ENCODE data around the gene CDK14.

DNA sequence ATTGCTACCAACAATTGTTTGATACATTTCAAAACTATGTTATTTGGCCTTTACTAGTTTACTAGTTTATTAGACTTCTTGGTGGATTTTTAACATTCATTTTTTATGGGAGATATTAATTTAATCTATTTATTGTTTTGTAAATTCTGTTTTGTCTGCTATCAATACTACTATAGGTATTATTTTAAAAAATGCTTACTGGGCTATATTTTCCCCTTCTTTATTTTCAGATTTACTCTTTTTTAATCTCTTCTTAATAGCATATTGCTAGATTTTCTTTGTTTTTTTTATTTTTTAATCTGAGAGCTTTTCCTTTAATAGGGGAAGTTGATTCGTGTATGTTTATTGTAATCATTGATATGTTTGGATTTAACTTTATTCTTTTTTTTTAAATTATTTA lies 147.5 kb downstream of the CDK14 start:
- TF ChIP-seq, protein P1, sequence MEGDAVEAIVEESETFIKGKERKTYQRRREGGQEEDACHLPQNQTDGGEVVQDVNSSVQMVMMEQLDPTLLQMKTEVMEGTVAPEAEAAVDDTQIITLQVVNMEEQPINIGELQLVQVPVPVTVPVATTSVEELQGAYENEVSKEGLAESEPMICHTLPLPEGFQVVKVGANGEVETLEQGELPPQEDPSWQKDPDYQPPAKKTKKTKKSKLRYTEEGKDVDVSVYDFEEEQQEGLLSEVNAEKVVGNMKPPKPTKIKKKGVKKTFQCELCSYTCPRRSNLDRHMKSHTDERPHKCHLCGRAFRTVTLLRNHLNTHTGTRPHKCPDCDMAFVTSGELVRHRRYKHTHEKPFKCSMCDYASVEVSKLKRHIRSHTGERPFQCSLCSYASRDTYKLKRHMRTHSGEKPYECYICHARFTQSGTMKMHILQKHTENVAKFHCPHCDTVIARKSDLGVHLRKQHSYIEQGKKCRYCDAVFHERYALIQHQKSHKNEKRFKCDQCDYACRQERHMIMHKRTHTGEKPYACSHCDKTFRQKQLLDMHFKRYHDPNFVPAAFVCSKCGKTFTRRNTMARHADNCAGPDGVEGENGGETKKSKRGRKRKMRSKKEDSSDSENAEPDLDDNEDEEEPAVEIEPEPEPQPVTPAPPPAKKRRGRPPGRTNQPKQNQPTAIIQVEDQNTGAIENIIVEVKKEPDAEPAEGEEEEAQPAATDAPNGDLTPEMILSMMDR (IDR thresholded peaks at IDR 0.05): no peak
- no peak for TF ChIP-seq POLR2A (IDR thresholded peaks at IDR 0.05)
- no peak for TF ChIP-seq EP300 (IDR thresholded peaks at IDR 0.05)

Measured in stomach (tissue), 4 donors.